ENCODE measurements around the gene AGPAT4. TPM values are rescaled to one million over a fixed set of nuclear protein-coding genes. Genes with fewer than 3 reads are reported as not detected.
A peak's percentile ranks its signal among the peaks of the same experiment; 100 is the strongest.

Gene AGPAT4
- polyA plus RNA-seq, 3 donors: 6.4 to 15.8 (median 6.9) TPM

- H3K27ac ChIP-seq (ENCODE audit: low read depth in 1 of 2, low read length in 2 of 2): peak overlapping the region; percentile 4 to 39
- H3K4me2 ChIP-seq (replicated peaks; ENCODE audit: extremely low read depth, low read length, poor library complexity, severe bottlenecking): peak overlapping the region; percentile 11
- peak; percentile 59 to 88 (median 69) for DNase-seq
- intact Hi-C loops (cut with micrococcal nuclease): no loop called here
- H3K27me3 Mint-ChIP-seq (ENCODE audit: low read depth in 3 of 3): peaks cover 0 to 4% (median 0%) of the 10 kb centered on the region in 3 donors
- peaks cover 13% of the 10 kb centered on the region for H3K4me1 Mint-ChIP-seq
- H3K9ac ChIP-seq (ENCODE audit: insufficient read depth, low read length, poor library complexity, severe bottlenecking): no peak overlapping the region
- H3K27me3 ChIP-seq (ENCODE audit: control insufficient read depth in 2 of 2, insufficient read depth in 2 of 2, low read length in 2 of 2): no peaks in the 10 kb centered on the region
- H3K79me2 ChIP-seq (ENCODE audit: insufficient read depth, low read length): no peaks in the 10 kb centered on the region
- H3K4me3 Mint-ChIP-seq: peak overlapping the region; percentile 53 to 67
- H3K36me3 ChIP-seq (replicated peaks in 1 of 2; ENCODE audit: control insufficient read depth in 1 of 2, insufficient read depth in 2 of 2, low read length in 2 of 2): peaks cover 0 to 21% of the 10 kb centered on the region in 2 donors
- 58% methylated on average over 23 of the region's 23 CpGs for WGBS (ENCODE audit: insufficient coverage)
- H3K4me1 ChIP-seq (ENCODE audit: control insufficient read depth in 1 of 2, insufficient read depth in 2 of 2, low read length in 2 of 2): peaks cover 11 to 12% of the 10 kb centered on the region in 2 donors
- peak overlapping the region; percentile 12 to 89 (median 78) for H3K27ac Mint-ChIP-seq
- TF ChIP-seq CTCF (IDR thresholded peaks at IDR 0.05): no peak
- H4K20me1 ChIP-seq (ENCODE audit: insufficient read depth, low read length): no peaks in the 10 kb centered on the region
- peaks cover 0 to 1% (median 0%) of the 10 kb centered on the region in 7 donors for H3K9me3 Mint-ChIP-seq
- no peak overlapping the region for H3K4me3 ChIP-seq (replicated peaks in 1 of 3; ENCODE audit: low read depth in 2 of 3, low read length in 3 of 3)
- H2AFZ ChIP-seq (ENCODE audit: insufficient read depth, low read depth, low read length, poor library complexity, severe bottlenecking): no peak overlapping the region
- no peaks in the 10 kb centered on the region for H3K9me3 ChIP-seq (replicated peaks in 1 of 2; ENCODE audit: control insufficient read depth in 1 of 2, insufficient read depth in 1 of 2, low read length in 2 of 2)
- peaks cover 19 to 20% of the 10 kb centered on the region in 2 donors for H3K36me3 Mint-ChIP-seq
Observed at GRCh38 chr6:161135695-161136591, 137.9 kb downstream of the AGPAT4 start.

- WGBS (ENCODE audit: insufficient coverage): 89% methylated on average over 13 of the region's 17 CpGs
- Histone ChIP-seq H3K79me2 (ENCODE audit: insufficient read depth, low read length) (no peaks in the 10 kb centered on the region), H3K36me3 (replicated peaks in 1 of 2; ENCODE audit: control insufficient read depth in 1 of 2, insufficient read depth in 2 of 2, low read length in 2 of 2) (peaks cover 0 to 21% of the 10 kb centered on the region in 2 donors), H3K9ac (ENCODE audit: insufficient read depth, low read length, poor library complexity, severe bottlenecking) (no peak overlapping the region), H3K4me1 (ENCODE audit: control insufficient read depth in 1 of 2, insufficient read depth in 2 of 2, low read length in 2 of 2) (peaks cover 11 to 12% of the 10 kb centered on the region in 2 donors), H3K9me3 (replicated peaks in 1 of 2; ENCODE audit: control insufficient read depth in 1 of 2, insufficient read depth in 1 of 2, low read length in 2 of 2) (no peaks in the 10 kb centered on the region), H3K27ac (ENCODE audit: low read depth in 1 of 2, low read length in 2 of 2) (no peak overlapping the region), H4K20me1 (ENCODE audit: insufficient read depth, low read length) (no peaks in the 10 kb centered on the region), H3K4me3 (replicated peaks in 1 of 3; ENCODE audit: low read depth in 2 of 3, low read length in 3 of 3) (no peak overlapping the region), H3K4me2 (replicated peaks; ENCODE audit: extremely low read depth, low read length, poor library complexity, severe bottlenecking) (no peak overlapping the region), H3K27me3 (ENCODE audit: control insufficient read depth in 2 of 2, insufficient read depth in 2 of 2, low read length in 2 of 2) (no peaks in the 10 kb centered on the region), H2AFZ (ENCODE audit: insufficient read depth, low read depth, low read length, poor library complexity, severe bottlenecking) (no peak overlapping the region)
- Mint-ChIP-seq H3K27me3 (ENCODE audit: low read depth in 3 of 3) (peaks cover 0 to 4% (median 0%) of the 10 kb centered on the region in 3 donors), H3K4me1 (peaks cover 13% of the 10 kb centered on the region), H3K4me3 (no peak overlapping the region), H3K36me3 (peaks cover 27 to 29% of the 10 kb centered on the region in 2 donors), H3K9me3 (peaks cover 0 to 1% (median 0%) of the 10 kb centered on the region in 7 donors), H3K27ac (peak overlapping the region in 1 of 7 donors; percentile 48)
- no peak for DNase-seq
- TF ChIP-seq CTCF (IDR thresholded peaks at IDR 0.05): no peak
- intact Hi-C loops (cut with micrococcal nuclease): no loop called here
Observed at GRCh38 chr6:161134550-161135298, 139.1 kb downstream of the AGPAT4 start.
